Upper lobe of left lung (tissue), 4 donors: ENCODE measurements around the gene FAXDC2.

Source experiments
- EP300 ChIP-seq, 4 donors: sonication (generic); formaldehyde crosslinking; IDR thresholded peaks; one replicate each; pipeline ENCODE4 v1.5.1; 2017; ENCODE audit warnings: antibody characterized with exemption in 4 of 4, control low read depth in 2 of 4
- POLR2A ChIP-seq, 4 donors: fragments of 450-650 bp; IDR thresholded peaks; one replicate each; pipeline ENCODE4 v1.5.1; 2016 to 2017; ENCODE audit warnings: antibody characterized with exemption in 4 of 4, mild to moderate bottlenecking in 2 of 4
- POLR2AphosphoS5 ChIP-seq, 2 donors: sonication (generic); formaldehyde crosslinking; IDR thresholded peaks; one replicate each; pipeline ENCODE4 v1.5.1; 2017; ENCODE audit warnings: antibody characterized with exemption in 2 of 2
- TF ChIP-seq, protein P1 (sequence below), 6 experiments: fragments of 450-650 bp in 4 of 6; fragments of 200-600 bp in 2 of 6; sonication (generic) in 2 of 6; IDR thresholded peaks; one replicate each; pipeline ENCODE4 v1.5.1; 2016 to 2019; ENCODE audit warnings: antibody characterized with exemption in 6 of 6

DNA sequence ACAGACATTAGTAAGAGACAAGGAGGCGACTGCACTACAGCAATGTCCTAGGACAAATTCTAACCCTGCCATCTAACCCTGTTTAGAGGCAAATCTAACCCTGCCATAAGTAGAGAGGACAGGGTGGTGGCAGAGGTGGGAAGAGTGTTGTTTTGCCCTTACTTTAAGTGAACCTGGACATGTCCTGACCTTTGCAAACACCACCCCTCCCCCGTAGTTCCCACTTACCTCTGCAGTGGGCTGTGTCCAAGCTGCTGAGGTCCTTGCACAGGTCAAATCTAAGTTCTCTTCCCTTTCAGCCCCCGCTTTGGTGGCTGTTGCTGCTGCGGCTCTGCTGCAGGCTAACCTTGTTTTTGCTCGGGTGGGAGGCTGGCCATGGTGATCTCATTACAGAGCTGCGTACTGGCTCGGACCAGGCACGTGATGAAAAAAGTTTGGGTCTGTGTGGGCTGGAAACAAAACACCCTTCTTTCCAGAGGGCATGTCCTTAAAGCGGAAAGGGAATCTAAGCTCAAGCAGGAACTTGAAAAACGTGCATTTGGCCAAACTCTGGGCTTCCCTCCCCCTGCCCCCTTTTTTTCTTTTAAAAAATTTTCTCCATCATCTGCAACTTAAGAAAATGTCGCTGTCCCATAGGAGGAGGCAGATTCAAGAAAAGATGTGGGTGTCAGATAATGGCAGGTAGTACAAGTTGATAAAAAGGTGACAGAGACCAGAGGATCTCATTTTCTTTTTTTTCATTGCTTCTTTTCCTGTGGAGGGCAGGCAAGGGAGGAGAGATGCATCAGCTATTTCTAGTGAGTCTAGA is at the start of gene FAXDC2:
- TF ChIP-seq, protein P1, sequence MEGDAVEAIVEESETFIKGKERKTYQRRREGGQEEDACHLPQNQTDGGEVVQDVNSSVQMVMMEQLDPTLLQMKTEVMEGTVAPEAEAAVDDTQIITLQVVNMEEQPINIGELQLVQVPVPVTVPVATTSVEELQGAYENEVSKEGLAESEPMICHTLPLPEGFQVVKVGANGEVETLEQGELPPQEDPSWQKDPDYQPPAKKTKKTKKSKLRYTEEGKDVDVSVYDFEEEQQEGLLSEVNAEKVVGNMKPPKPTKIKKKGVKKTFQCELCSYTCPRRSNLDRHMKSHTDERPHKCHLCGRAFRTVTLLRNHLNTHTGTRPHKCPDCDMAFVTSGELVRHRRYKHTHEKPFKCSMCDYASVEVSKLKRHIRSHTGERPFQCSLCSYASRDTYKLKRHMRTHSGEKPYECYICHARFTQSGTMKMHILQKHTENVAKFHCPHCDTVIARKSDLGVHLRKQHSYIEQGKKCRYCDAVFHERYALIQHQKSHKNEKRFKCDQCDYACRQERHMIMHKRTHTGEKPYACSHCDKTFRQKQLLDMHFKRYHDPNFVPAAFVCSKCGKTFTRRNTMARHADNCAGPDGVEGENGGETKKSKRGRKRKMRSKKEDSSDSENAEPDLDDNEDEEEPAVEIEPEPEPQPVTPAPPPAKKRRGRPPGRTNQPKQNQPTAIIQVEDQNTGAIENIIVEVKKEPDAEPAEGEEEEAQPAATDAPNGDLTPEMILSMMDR (IDR thresholded peaks at IDR 0.05): no peak
- TF ChIP-seq POLR2A (IDR thresholded peaks at IDR 0.05): peak in 2 of 4 donors; percentile 46 to 77
- TF ChIP-seq EP300 (IDR thresholded peaks at IDR 0.05): no peak
- TF ChIP-seq POLR2AphosphoS5 (IDR thresholded peaks at IDR 0.05): peak in 1 of 2 donors; percentile 82
